GM21529 (cell line): ENCODE measurements around the gene PROM2.

ENCODE experiments used
- ATAC-seq: cut with Tn5 transposase; IDR thresholded peaks from one replicate; pipeline ENCODE4 v1.9.1; 2021; ENCODE audit not compliant: unreplicated experiment

PROM2 gene

GRCh38 chr2:95306336-95306895 is 32.2 kb downstream of the PROM2 start:
- no peak for ATAC-seq

- no peak for ATAC-seq
These were observed 32.8 kb downstream of the PROM2 start for GRCh38 chr2:95307036-95307435.

- no peak for ATAC-seq
These were observed 33.6 kb downstream of the PROM2 start for GRCh38 chr2:95307878-95308277.

- no peak for ATAC-seq
These were observed 34.3 kb downstream of the PROM2 start for GRCh38 chr2:95308426-95308990.

- ATAC-seq, result no peak
These were observed 35.4 kb downstream of the PROM2 start for GRCh38 chr2:95309599-95309998.

- ATAC-seq, result no peak
These were observed 36.0 kb downstream of the PROM2 start for GRCh38 chr2:95310216-95310615.

GRCh38 chr2:95310651-95311050 is 36.4 kb downstream of the PROM2 start:
- no peak for ATAC-seq

- no peak for ATAC-seq
These were observed 37.7 kb downstream of the PROM2 start for GRCh38 chr2:95311815-95312542.

- ATAC-seq, result no peak
These were observed 38.4 kb downstream of the PROM2 start for GRCh38 chr2:95312543-95313201.

GRCh38 chr2:95313296-95314131 is 39.3 kb downstream of the PROM2 start:
- no peak for ATAC-seq

- ATAC-seq, result no peak
These were observed 40.3 kb downstream of the PROM2 start for GRCh38 chr2:95314598-95314963.

- no peak for ATAC-seq
These were observed 40.8 kb downstream of the PROM2 start for GRCh38 chr2:95314964-95315611.

GRCh38 chr2:95315801-95316411 is 41.7 kb downstream of the PROM2 start:
- no peak for ATAC-seq

GRCh38 chr2:95316466-95317122 is 42.3 kb downstream of the PROM2 start:
- ATAC-seq, result no peak

GRCh38 chr2:95317123-95317500 is 42.9 kb downstream of the PROM2 start:
- no peak for ATAC-seq

GRCh38 chr2:95317665-95318425 is 43.6 kb downstream of the PROM2 start:
- ATAC-seq, result no peak

- ATAC-seq, result no peak
These were observed 44.4 kb downstream of the PROM2 start for GRCh38 chr2:95318431-95319220.
